Astrocyte (in vitro differentiated cells and primary cell): ENCODE data around the gene ARHGAP24. TPM values are rescaled to one million over a fixed set of nuclear protein-coding genes. Genes with fewer than 3 reads are reported as not detected.
"Not testable (repeated sequence)": the region's sequence is repeated elsewhere in the genome, so short reads cannot be mapped to it uniquely, and the experiment has no call there.

Source experiments
- DNase-seq: peaks from one replicate; pipeline ENCODE4 v3.0.0-alpha.2; 2010; ENCODE audit warnings: low read depth
- FAIRE-seq: peaks from 2 replicates; lab custom pipeline; 2011; peaks lifted over from hg19 to GRCh38; lab: Jason Lieb, UNC
- H2AFZ ChIP-seq: 2 replicates; pipeline ENCODE4 v1.6.0; 2012; ENCODE audit warnings: low read depth, low read length, inconsistent platforms
- H3K27ac ChIP-seq: 2 replicates; pipeline ENCODE4 v1.5.1; 2011; ENCODE audit warnings: low read depth, low read length, inconsistent platforms
- H3K27me3 ChIP-seq: 2 replicates; pipeline ENCODE4 v1.6.0; 2011; ENCODE audit warnings: low read length, inconsistent platforms; ENCODE audit not compliant: insufficient read depth
- H3K36me3 ChIP-seq: 2 replicates; pipeline ENCODE4 v1.5.1; 2011; ENCODE audit warnings: low read length, inconsistent platforms; ENCODE audit not compliant: insufficient read depth
- H3K4me1 ChIP-seq: 2 replicates; pipeline ENCODE4 v1.5.1; 2011; ENCODE audit warnings: low read length, inconsistent platforms; ENCODE audit not compliant: insufficient read depth
- H3K4me2 ChIP-seq: 2 replicates; pipeline ENCODE4 v1.6.0; 2012; ENCODE audit warnings: low read length, inconsistent platforms
- H3K4me3 ChIP-seq: 2 replicates; pipeline ENCODE4 v1.5.1; 2011; ENCODE audit warnings: low read depth, mild to moderate bottlenecking, low read length, inconsistent platforms; ENCODE audit not compliant: insufficient read depth
- H3K79me2 ChIP-seq: 2 replicates; pipeline ENCODE4 v1.6.0; 2012; ENCODE audit warnings: mild to moderate bottlenecking, low read length, inconsistent platforms; ENCODE audit not compliant: insufficient read depth
- H3K9ac ChIP-seq: 2 replicates; pipeline ENCODE4 v1.6.0; 2012; ENCODE audit warnings: mild to moderate bottlenecking, low read length, inconsistent platforms
- H3K9me3 ChIP-seq: 2 replicates; pipeline ENCODE4 v1.5.1; 2012; ENCODE audit warnings: low read depth, mild to moderate bottlenecking, low read length, inconsistent platforms; ENCODE audit not compliant: insufficient read depth
- H4K20me1 ChIP-seq: 2 replicates; pipeline ENCODE4 v1.6.0; 2012; ENCODE audit warnings: low read length, inconsistent platforms; ENCODE audit not compliant: insufficient read depth
- H3K27ac Mint-ChIP-seq: one replicate; pipeline ENCODE4 v1.8.0; 2021; ENCODE audit warnings: mild to moderate bottlenecking, mixed read lengths; ENCODE audit not compliant: unreplicated experiment
- H3K27me3 Mint-ChIP-seq: one replicate; pipeline ENCODE4 v1.8.0; 2021; ENCODE audit warnings: low read depth, mixed read lengths; ENCODE audit not compliant: unreplicated experiment
- H3K36me3 Mint-ChIP-seq: one replicate; pipeline ENCODE4 v1.8.0; 2021; ENCODE audit warnings: low read depth, mixed read lengths; ENCODE audit not compliant: unreplicated experiment
- H3K4me1 Mint-ChIP-seq: one replicate; pipeline ENCODE4 v1.8.0; 2021; ENCODE audit warnings: low read depth, mixed read lengths; ENCODE audit not compliant: unreplicated experiment
- H3K4me3 Mint-ChIP-seq: one replicate; pipeline ENCODE4 v1.8.0; 2021; ENCODE audit warnings: mild to moderate bottlenecking, moderate library complexity, mixed read lengths; ENCODE audit not compliant: unreplicated experiment
- H3K9me3 Mint-ChIP-seq: one replicate; pipeline ENCODE4 v1.8.0; 2021; ENCODE audit warnings: mild to moderate bottlenecking, mixed read lengths; ENCODE audit not compliant: unreplicated experiment
- CTCF ChIP-seq: IDR thresholded peaks from 2 replicates; pipeline ENCODE4 v1.5.1; 2011; ENCODE audit warnings: low read depth, mild to moderate bottlenecking, inconsistent platforms, low read length, moderate library complexity; ENCODE audit not compliant: insufficient read depth
- EZH2 ChIP-seq: IDR thresholded peaks from 2 replicates; pipeline ENCODE4 v1.6.1; 2012; ENCODE audit warnings: mild to moderate bottlenecking, low read length, inconsistent platforms; ENCODE audit not compliant: insufficient read depth
- total RNA-seq: library from RNA; stranded (reverse); gene quantifications from 2 replicates; pipeline ENCODE4 v1.2.1, GENCODE V29; 2021

ARHGAP24 gene
- total RNA-seq, 1 donor from 2014 or later: 2.1 TPM

- no peaks in the 10 kb centered on the region for H3K9me3 Mint-ChIP-seq
- DNase-seq (no peak), FAIRE-seq (no peak)
- no peaks in the 10 kb centered on the region for H3K36me3 Mint-ChIP-seq
- Histone ChIP-seq H3K36me3 (no peaks in the 10 kb centered on the region), H3K9ac (no peak overlapping the region), H3K9me3 (no peaks in the 10 kb centered on the region), H3K27ac (no peak overlapping the region), H3K27me3 (no peaks in the 10 kb centered on the region), H3K79me2 (no peaks in the 10 kb centered on the region), H4K20me1 (no peaks in the 10 kb centered on the region), H3K4me2 (no peak overlapping the region), H3K4me1 (no peaks in the 10 kb centered on the region), H2AFZ (no peak overlapping the region), H3K4me3 (no peak overlapping the region)
- no peaks in the 10 kb centered on the region for H3K27me3 Mint-ChIP-seq
- no peaks in the 10 kb centered on the region for H3K4me1 Mint-ChIP-seq
- no peak overlapping the region for H3K27ac Mint-ChIP-seq
- TF ChIP-seq EZH2: no peak
- TF ChIP-seq CTCF: no peak
- no peak overlapping the region for H3K4me3 Mint-ChIP-seq
Observed at GRCh38 chr4:85658766-85659439, 184.0 kb downstream of the ARHGAP24 start.

- H3K36me3 Mint-ChIP-seq: no peaks in the 10 kb centered on the region
- DNase-seq: no peak
- Histone ChIP-seq H3K4me2 (no peak overlapping the region), H3K4me3 (no peak overlapping the region), H3K27me3 (no peaks in the 10 kb centered on the region), H3K27ac (no peak overlapping the region), H3K9me3 (no peaks in the 10 kb centered on the region), H4K20me1 (no peaks in the 10 kb centered on the region), H3K9ac (no peak overlapping the region), H2AFZ (no peak overlapping the region), H3K36me3 (no peaks in the 10 kb centered on the region), H3K79me2 (no peaks in the 10 kb centered on the region), H3K4me1 (no peaks in the 10 kb centered on the region)
- FAIRE-seq: no peak
- TF ChIP-seq CTCF (no peak), EZH2 (no peak)
- H3K27ac Mint-ChIP-seq: no peak overlapping the region
- no peaks in the 10 kb centered on the region for H3K9me3 Mint-ChIP-seq
- H3K4me3 Mint-ChIP-seq: no peak overlapping the region
- no peaks in the 10 kb centered on the region for H3K27me3 Mint-ChIP-seq
- H3K4me1 Mint-ChIP-seq: no peaks in the 10 kb centered on the region
Observed at GRCh38 chr4:85659610-85660218, 184.8 kb downstream of the ARHGAP24 start.

- not testable (repeated sequence) for H3K36me3 ChIP-seq, H3K27ac Mint-ChIP-seq, H3K27me3 Mint-ChIP-seq, H3K27me3 ChIP-seq, H3K4me3 ChIP-seq, H3K9ac ChIP-seq, H3K4me3 Mint-ChIP-seq, FAIRE-seq, H4K20me1 ChIP-seq, H2AFZ ChIP-seq, H3K27ac ChIP-seq, H3K9me3 ChIP-seq, DNase-seq, H3K4me1 ChIP-seq, H3K36me3 Mint-ChIP-seq, H3K4me2 ChIP-seq, H3K4me1 Mint-ChIP-seq, H3K79me2 ChIP-seq
- H3K9me3 Mint-ChIP-seq: peaks cover 12% of the 10 kb centered on the region
Observed at GRCh38 chr4:85666625-85667024, 191.7 kb downstream of the ARHGAP24 start.
